Mammary epithelial cell (primary cell): Measurements from ENCODE around the gene BICRAL.
"Not testable (repeated sequence)": the region's sequence is repeated elsewhere in the genome, so short reads cannot be mapped to it uniquely, and the experiment has no call there.

Source experiments
- EZH2 ChIP-seq: IDR thresholded peaks from 2 replicates; pipeline ENCODE4 v1.6.1; 2012; ENCODE audit warnings: low read length, inconsistent platforms, borderline replicate concordance
- TF ChIP-seq, protein P1 (sequence below), 2 donors: IDR thresholded peaks in 1 of 2; conservative IDR thresholded peaks in 1 of 2; 2 replicates each; pipeline ENCODE4 v1.5.1; 2011 to 2012; ENCODE audit warnings: inconsistent platforms in 2 of 2, low read length in 2 of 2, mild to moderate bottlenecking in 2 of 2, control low read depth in 1 of 2, low read depth in 1 of 2; ENCODE audit not compliant: insufficient read depth in 1 of 2; ENCODE audit errors: extremely low read depth in 1 of 2

DNA sequence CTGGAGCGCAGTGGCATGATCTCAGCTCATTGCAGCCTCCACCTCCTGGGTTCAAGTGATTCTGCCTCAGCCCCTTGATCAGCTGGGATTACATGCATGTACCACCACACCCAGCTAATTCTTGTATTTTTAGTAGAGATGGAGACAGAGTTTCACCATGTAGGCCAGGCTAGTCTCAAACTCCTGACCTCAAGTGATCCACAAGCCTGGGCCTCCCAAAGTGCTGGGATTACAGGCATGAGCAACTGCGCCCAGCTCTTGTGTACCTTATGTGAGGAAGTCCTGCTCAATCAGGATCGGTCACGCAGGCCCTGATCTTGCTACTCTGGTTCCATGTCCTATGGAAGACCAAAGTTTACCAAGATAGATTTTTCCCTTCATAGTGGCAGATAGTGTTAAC is 106.3 kb downstream of the BICRAL start:
- TF ChIP-seq, protein P1, sequence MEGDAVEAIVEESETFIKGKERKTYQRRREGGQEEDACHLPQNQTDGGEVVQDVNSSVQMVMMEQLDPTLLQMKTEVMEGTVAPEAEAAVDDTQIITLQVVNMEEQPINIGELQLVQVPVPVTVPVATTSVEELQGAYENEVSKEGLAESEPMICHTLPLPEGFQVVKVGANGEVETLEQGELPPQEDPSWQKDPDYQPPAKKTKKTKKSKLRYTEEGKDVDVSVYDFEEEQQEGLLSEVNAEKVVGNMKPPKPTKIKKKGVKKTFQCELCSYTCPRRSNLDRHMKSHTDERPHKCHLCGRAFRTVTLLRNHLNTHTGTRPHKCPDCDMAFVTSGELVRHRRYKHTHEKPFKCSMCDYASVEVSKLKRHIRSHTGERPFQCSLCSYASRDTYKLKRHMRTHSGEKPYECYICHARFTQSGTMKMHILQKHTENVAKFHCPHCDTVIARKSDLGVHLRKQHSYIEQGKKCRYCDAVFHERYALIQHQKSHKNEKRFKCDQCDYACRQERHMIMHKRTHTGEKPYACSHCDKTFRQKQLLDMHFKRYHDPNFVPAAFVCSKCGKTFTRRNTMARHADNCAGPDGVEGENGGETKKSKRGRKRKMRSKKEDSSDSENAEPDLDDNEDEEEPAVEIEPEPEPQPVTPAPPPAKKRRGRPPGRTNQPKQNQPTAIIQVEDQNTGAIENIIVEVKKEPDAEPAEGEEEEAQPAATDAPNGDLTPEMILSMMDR (conservative IDR thresholded peaks at IDR 0.05 in 1 of 2, IDR thresholded peaks at IDR 0.05 in 1 of 2; ENCODE audit: extremely low read depth in 1 of 2, insufficient read depth in 1 of 2, low read depth in 1 of 2, low read length in 2 of 2): not testable (repeated sequence)
- not testable (repeated sequence) for TF ChIP-seq EZH2
